ENCODE results near the gene NEURL1B. TPM values are rescaled to one million over a fixed set of nuclear protein-coding genes. Genes with fewer than 3 reads are reported as not detected.
A peak's percentile ranks its signal among the peaks of the same experiment; 100 is the strongest.
"Not testable (repeated sequence)": the region's sequence is repeated elsewhere in the genome, so short reads cannot be mapped to it uniquely, and the experiment has no call there.

The NEURL1B gene
- total and polyA plus RNA-seq, 2 experiments from 2014 or later: 0.13 to 1.8 TPM

DNA sequence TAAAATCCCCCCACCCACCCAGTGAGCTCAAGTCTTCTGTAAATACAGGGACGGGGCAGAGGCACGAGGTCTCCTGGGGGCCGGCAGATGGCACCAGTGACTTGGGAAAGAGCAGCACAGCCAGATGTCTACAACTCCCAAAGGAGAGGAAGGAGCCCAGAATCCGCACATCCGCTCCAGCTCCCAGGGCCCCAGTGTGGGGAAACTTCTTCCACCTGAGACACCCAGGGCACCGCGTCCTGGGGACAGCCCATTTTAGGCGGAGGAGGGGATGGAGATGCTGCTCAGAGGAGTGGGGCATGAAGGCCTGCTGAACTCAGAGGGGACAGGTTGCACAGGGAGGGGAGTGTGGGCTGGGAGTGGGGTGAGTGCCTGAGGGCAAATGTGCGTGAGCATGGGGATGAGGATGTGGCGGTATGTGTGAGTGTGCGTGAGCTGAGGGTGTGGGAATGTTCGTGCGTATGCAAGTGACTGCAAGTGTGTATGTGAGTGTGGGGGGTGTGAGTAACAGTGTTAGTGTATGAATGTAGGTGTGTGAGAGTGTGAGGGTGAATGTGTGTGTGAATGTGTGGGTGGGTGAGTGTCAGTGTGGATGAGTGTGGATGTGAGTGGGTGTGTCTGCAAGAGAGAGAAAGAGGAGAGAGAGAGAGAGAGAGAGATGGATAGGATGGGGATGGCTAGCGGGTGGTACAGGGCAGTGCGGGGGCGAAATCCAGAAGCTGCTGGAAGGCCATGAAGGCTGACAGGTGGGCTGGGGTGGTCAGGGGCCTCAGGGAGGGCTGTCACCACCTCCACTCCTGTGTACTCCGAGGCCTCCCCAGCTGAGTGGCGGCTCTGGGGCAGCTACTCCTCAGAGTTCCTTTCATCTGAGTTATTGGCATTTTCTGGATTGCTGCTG is 66.5 kb downstream of the NEURL1B start:
- no peaks in the 10 kb centered on the region for H3K36me3 ChIP-seq (ENCODE audit: low read depth)
- H3K27ac ChIP-seq: no peak overlapping the region
- H3K4me1 ChIP-seq (ENCODE audit: insufficient read depth): no peaks in the 10 kb centered on the region
- no peak overlapping the region for H3K4me3 ChIP-seq
- 0 out of 2 replicates have a peak, but pooled peaks cover 6% of the 10 kb centered on the region for H3K27me3 ChIP-seq (replicated peaks; ENCODE audit: insufficient read depth)
- WGBS, 2 experiments (ENCODE audit: low coverage in 1 of 2, low lambda C conversion rate in 2 of 2, missing lambda C conversion rate in 2 of 2): 43 to 50% methylated on average over 18 of the region's 18 CpGs
- no peak overlapping the region for H3K4me2 ChIP-seq (ENCODE audit: unreplicated experiment)
- H3F3A ChIP-seq (ENCODE audit: insufficient read depth): peaks cover 9% of the 10 kb centered on the region; the same call in 1 of the 2 replicates
- no peaks in the 10 kb centered on the region for H4K20me1 ChIP-seq (ENCODE audit: insufficient read depth)
- H3K9me3 ChIP-seq (ENCODE audit: low read depth): no peaks in the 10 kb centered on the region
- no peaks in the 10 kb centered on the region for H3K9me2 ChIP-seq (ENCODE audit: insufficient read depth)
- peak; percentile 88 for DNase-seq
- in situ Hi-C loops (cut with MboI): loop anchor here (25.0 kb wide), 2 partner anchors 430 to 555 kb away; partner anchors contain the start of gene BNIP1
- no peak for TF ChIP-seq EZH2phosphoT487 (IDR thresholded peaks at IDR 0.05; ENCODE audit: insufficient read depth, low read depth)
- no peak for TF ChIP-seq EZH2 (IDR thresholded peaks at IDR 0.05; ENCODE audit: insufficient read depth, poor library complexity, severe bottlenecking)
- H3K79me2 ChIP-seq (ENCODE audit: insufficient read depth): no peaks in the 10 kb centered on the region
- 0 out of 2 replicates have a peak overlapping the region, but pooled peaks have one; percentile 53 for H2AFZ ChIP-seq
- no peak overlapping the region for H3K9ac ChIP-seq

DNA sequence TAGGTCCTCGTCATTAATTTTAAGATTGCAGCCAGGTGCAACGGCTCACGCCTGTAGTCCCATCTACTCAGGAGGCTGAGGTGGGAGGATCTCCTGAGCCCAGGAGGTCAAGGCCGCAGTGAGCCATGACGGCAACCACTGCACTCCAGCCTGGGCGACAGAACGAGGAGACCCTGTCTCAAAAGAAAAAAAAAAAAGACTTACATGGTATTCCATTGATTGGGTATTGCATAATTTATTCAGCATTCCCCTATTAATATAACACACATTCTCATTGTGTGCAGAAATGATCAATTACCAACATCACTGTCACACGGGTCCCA is 67.1 kb downstream of the NEURL1B start:
- H4K20me1 ChIP-seq (ENCODE audit: insufficient read depth): no peaks in the 10 kb centered on the region
- H3K4me1 ChIP-seq (ENCODE audit: insufficient read depth): no peaks in the 10 kb centered on the region
- no peaks in the 10 kb centered on the region for H3K79me2 ChIP-seq (ENCODE audit: insufficient read depth)
- no peaks in the 10 kb centered on the region for H3K36me3 ChIP-seq (ENCODE audit: low read depth)
- no peak for DNase-seq
- 82 to 84% methylated on average over 8 of the region's 8 CpGs for WGBS, 2 experiments (ENCODE audit: low coverage in 1 of 2, low lambda C conversion rate in 2 of 2, missing lambda C conversion rate in 2 of 2)
- H3K27me3 ChIP-seq (replicated peaks; ENCODE audit: insufficient read depth): no peaks in the 10 kb centered on the region
- no peaks in the 10 kb centered on the region for H3K9me2 ChIP-seq (ENCODE audit: insufficient read depth)
- in situ Hi-C loops (cut with MboI): loop anchor here (25.0 kb wide), 2 partner anchors 429 to 554 kb away; partner anchors contain the start of gene BNIP1
- no peak for TF ChIP-seq EZH2phosphoT487 (IDR thresholded peaks at IDR 0.05; ENCODE audit: insufficient read depth, low read depth)
- TF ChIP-seq EZH2 (IDR thresholded peaks at IDR 0.05; ENCODE audit: insufficient read depth, poor library complexity, severe bottlenecking): no peak
- H3F3A ChIP-seq (ENCODE audit: insufficient read depth): peaks cover 9% of the 10 kb centered on the region; the same call in 1 of the 2 replicates
- H2AFZ ChIP-seq: no peak overlapping the region
- no peak overlapping the region for H3K9ac ChIP-seq
- no peak overlapping the region for H3K4me2 ChIP-seq (ENCODE audit: unreplicated experiment)
- H3K9me3 ChIP-seq (ENCODE audit: low read depth): no peaks in the 10 kb centered on the region
- no peak overlapping the region for H3K27ac ChIP-seq
- H3K4me3 ChIP-seq: no peak overlapping the region

DNA sequence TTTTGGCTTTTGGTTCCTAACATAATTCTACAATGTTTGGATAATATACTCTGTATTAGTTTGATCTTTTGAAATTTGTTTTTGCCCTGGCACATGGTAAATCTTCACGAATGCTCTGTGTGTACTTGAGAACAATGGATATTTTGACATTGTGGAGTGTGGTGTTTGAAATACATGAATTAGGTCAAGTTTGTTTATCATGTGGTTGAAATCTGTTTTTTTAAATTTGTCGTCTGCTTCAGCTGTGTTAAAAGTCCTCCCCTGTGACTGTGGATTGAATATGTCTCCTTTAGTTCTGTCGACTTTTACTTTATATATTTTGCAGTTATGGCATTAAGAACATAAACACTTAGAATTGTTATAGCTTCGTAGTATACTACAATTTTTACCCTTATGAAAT is 69.6 kb downstream of the NEURL1B start:
- H3K9me2 ChIP-seq (ENCODE audit: insufficient read depth): no peaks in the 10 kb centered on the region
- H3K36me3 ChIP-seq (ENCODE audit: low read depth): no peaks in the 10 kb centered on the region
- peaks cover 9% of the 10 kb centered on the region; the same call in 1 of the 2 replicates for H3F3A ChIP-seq (ENCODE audit: insufficient read depth)
- H3K27ac ChIP-seq: no peak overlapping the region
- H3K4me1 ChIP-seq (ENCODE audit: insufficient read depth): peaks cover 6% of the 10 kb centered on the region; the same call in 1 of the 2 replicates
- no peak overlapping the region for H3K4me2 ChIP-seq (ENCODE audit: unreplicated experiment)
- TF ChIP-seq EZH2phosphoT487 (IDR thresholded peaks at IDR 0.05; ENCODE audit: insufficient read depth, low read depth) (no peak), EZH2 (IDR thresholded peaks at IDR 0.05; ENCODE audit: insufficient read depth, poor library complexity, severe bottlenecking) (no peak)
- H4K20me1 ChIP-seq (ENCODE audit: insufficient read depth): no peaks in the 10 kb centered on the region
- DNase-seq: no peak
- no peak overlapping the region for H3K9ac ChIP-seq
- no peaks in the 10 kb centered on the region for H3K9me3 ChIP-seq (ENCODE audit: low read depth)
- no peak overlapping the region for H3K4me3 ChIP-seq
- 51% methylated on average over 4 of the region's 4 CpGs for WGBS, 2 experiments (ENCODE audit: low coverage in 1 of 2, low lambda C conversion rate in 2 of 2, missing lambda C conversion rate in 2 of 2)
- H3K79me2 ChIP-seq (ENCODE audit: insufficient read depth): no peaks in the 10 kb centered on the region
- in situ Hi-C loops (cut with MboI): loop anchor here (25.0 kb wide), 2 partner anchors 427 to 552 kb away; partner anchors contain the start of gene BNIP1
- no peak overlapping the region for H2AFZ ChIP-seq
- H3K27me3 ChIP-seq (replicated peaks; ENCODE audit: insufficient read depth): no peaks in the 10 kb centered on the region

GRCh38 chr5:172711321-172711861 is 70.3 kb downstream of the NEURL1B start:
- not testable (repeated sequence) for H2AFZ ChIP-seq; H3F3A ChIP-seq (ENCODE audit: insufficient read depth); DNase-seq; H3K4me1 ChIP-seq (ENCODE audit: insufficient read depth); H3K79me2 ChIP-seq (ENCODE audit: insufficient read depth); H3K9me3 ChIP-seq (ENCODE audit: low read depth); H3K4me2 ChIP-seq (ENCODE audit: unreplicated experiment); H3K9ac ChIP-seq; H4K20me1 ChIP-seq (ENCODE audit: insufficient read depth); H3K4me3 ChIP-seq; H3K27me3 ChIP-seq (replicated peaks; ENCODE audit: insufficient read depth); H3K27ac ChIP-seq; H3K36me3 ChIP-seq (ENCODE audit: low read depth); H3K9me2 ChIP-seq (ENCODE audit: insufficient read depth)
- in situ Hi-C loops (cut with MboI): loop anchor here (25.0 kb wide), 2 partner anchors 426 to 551 kb away; partner anchors contain the start of gene BNIP1
- WGBS, 2 experiments (ENCODE audit: low coverage in 1 of 2, low lambda C conversion rate in 2 of 2, missing lambda C conversion rate in 2 of 2): 60 to 81% methylated on average over 10 to 12 of the region's 12 CpGs
